Fibroblast of skin of left biceps (primary cell): ENCODE measurements around the gene KCNMB1.

Experiments used
- DNase-seq, 2 experiments: peaks; one replicate each; pipeline ENCODE4 v3.0.0-alpha.2; 2013; ENCODE audit warnings: low read depth in 2 of 2

Gene KCNMB1

GRCh38 chr5:170341545-170341944, 47.6 kb downstream of the KCNMB1 start:
- DNase-seq: no peak

DNA sequence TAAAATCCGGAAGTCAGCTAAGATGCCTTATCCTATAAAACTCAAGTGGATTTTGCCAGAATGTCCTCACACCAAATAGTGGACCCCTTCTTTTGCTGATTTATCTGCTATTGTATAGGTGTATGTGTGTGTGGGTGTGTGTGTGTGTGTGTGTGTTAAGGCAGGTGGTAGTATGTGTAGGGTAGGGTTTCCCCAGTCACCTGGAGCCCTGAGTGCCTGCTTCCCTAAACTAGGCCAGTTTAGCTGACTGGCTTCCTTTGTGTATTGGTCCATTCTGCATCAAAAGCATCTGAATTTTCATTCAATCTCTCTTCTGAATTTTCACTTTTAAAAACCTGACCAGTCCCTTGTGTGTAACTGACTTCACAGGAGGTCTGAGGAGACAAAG, 49.4 kb downstream of the KCNMB1 start:
- DNase-seq: no peak

- no peak for DNase-seq
Measured at GRCh38 chr5:170338933-170339779, 50.0 kb downstream of the KCNMB1 start.

GRCh38 chr5:170338291-170338690, 50.9 kb downstream of the KCNMB1 start:
- DNase-seq: no peak

DNA sequence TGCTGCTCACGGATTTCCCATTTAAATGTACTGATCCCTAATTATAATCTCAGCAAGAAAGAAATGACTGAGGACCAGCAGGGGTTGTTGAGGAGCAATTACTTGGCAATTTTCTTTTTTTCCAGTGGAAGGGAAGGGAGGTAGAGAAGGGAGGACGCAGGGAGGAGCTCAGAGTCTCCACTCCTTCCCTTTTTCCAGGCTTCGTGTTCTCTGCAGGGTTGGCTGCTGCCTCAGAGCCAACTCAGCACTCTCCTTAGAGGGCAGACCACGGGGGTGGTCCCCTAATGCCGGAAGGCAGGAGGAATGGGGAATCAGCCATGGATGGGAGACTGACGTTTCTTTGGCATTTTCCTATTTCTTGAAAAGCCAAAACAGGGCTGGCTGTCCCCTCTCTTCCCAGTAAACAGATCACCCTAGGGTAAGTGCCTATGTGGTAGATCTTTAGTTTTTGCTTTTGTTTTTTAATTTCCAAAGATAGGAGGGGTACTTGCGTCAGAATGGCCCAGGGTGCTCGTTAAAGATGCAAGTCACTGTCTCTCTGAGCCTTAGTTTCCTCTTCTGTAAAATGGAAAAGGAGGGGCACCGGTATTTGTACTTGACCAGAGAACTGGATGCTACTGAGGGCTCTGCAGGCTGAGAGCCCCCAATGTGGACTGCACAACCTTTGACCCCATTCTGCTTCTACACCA, 52.0 kb downstream of the KCNMB1 start:
- no peak for DNase-seq

- DNase-seq: no peak
Measured at GRCh38 chr5:170336065-170336464, 53.1 kb downstream of the KCNMB1 start.

- DNase-seq: no peak
Measured at GRCh38 chr5:170334626-170335025, 54.5 kb downstream of the KCNMB1 start.

DNA sequence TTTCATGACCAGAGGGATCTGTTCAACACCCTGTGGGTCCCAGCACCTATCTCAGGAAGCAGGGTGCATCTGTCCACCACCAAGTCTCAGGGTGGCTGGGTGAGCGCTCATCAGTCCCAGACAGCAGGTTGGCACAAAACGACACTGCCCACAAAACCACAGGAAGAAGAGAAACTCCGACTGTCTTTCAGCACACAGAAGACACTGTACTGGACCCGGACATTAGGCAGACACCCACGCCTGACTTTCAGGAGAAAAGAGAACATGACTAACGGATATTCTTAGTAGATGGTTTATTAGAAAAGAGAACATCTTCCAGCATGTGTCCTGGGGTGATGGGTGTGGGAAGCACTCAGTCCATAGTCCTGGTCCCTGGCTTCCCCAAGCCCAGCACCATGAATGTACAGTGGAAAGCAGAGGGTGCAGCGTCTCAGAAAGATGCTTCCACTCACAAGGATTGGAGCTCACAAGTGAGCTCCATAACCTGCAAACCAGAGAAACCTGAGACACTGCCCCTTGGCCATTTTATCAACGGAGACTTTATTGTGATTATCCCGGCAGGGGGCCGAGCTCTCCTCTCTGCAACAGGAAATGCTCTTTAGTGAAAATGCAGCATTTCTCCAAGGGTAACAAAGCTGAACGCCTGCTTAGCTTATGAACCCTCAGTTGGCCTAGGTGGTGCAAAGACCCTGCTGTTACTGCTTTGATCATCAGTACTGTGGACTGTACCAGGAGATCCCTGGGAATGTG, 55.8 kb downstream of the KCNMB1 start:
- no peak for DNase-seq

DNA sequence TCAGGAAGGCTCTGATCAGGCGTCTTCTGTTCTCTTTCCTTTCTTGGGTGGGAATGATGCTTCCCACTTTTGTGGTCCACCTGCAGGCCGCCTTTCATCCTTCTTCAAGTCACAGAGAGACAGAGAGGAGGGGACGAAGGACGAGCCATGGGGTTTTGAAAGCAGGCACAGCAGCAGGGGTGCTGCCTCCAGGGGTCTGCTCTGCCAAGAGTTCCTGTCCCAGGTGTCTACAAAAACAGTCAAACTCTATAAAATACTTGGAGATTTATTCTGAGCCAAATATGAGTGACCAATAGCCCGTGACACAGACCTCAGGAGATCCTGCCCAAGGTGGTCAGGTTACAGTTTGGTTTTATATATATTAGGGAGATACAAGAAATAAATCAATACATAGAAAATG, 57.1 kb downstream of the KCNMB1 start:
- no peak for DNase-seq

DNA sequence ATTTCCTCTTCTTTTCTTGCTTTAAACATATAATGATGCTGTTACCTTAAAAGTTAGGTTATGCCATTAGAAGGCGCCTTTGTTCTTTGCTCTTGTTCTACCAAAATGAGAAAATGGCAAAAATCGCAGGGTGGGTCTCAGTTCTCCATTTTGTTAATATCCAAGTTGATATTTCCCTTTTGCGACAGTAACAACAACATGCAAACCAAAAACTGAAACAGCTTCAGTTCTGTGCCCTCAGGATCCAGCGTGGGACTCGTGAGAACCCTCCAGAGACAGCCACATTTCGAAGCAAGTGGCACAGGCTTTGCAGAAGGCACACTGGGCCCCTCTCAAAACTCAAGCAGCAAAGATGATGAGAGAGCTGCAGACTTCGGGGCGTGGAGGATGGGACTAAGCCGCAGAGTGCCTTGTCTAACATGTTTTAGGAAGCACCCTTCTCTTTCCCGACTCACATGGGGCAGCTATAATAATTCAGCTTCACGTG, 58.6 kb downstream of the KCNMB1 start:
- no peak for DNase-seq

GRCh38 chr5:170329524-170329923, 59.6 kb downstream of the KCNMB1 start:
- DNase-seq: no peak

GRCh38 chr5:170327829-170328228, 61.3 kb downstream of the KCNMB1 start:
- no peak for DNase-seq

DNA sequence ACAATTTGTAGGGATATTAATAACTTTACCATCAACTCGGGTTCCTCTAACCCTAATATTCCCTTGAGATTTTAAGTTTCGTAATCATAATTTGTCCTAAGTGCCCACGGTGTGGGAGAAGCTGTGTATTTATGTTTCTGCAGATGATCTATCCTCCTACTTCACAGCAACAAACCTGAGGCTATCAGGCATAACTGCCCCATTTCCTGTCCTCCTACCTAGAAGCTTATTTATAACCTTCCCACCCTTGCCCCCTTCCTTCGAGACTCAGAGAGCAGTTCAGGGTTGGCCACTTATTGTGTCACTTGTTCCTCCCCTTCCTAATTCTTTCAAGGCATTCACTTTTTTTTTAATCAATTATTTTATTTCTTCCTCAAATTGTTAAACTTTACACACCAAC, 62.0 kb downstream of the KCNMB1 start:
- no peak for DNase-seq
